Measurements from ENCODE around the gene EPN3. TPM values are rescaled to one million over a fixed set of nuclear protein-coding genes. Genes with fewer than 3 reads are reported as not detected.

Gene EPN3
- total and polyA plus RNA-seq, 2 experiments from 2014 or later: 2.3 to 7.7 TPM

DNA sequence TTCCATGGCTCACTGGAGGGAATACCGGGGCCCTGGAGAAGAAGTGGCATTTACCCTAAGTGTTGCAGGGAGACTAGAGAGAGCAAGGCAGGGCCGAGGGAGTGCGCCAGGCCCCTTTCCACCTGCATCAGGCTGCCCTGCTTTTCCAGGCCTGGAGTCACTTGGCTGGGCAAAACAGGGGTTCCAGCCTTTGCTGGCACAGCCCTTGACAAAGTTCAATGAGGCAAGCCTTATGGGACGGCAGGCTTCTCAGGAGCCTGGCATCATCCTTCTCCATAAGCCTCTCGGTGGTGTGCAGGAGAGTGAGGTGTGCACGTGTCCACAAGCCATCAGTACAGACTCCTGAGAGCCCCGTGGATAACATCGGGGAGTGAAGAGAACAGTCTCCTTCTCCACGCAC lies 55.0 kb downstream of the EPN3 start:
- no peak for ATAC-seq
- no peak overlapping the region for H3K27ac Mint-ChIP-seq
- H3K27me3 Mint-ChIP-seq (ENCODE audit: insufficient read depth, low read depth, poor library complexity): peaks cover 32% of the 10 kb centered on the region

More for the DNA sequence above, 55.0 kb downstream of the EPN3 start:
- Histone ChIP-seq H3K27ac (ENCODE audit: low read depth) (no peak overlapping the region), H3K4me1 (ENCODE audit: insufficient read depth) (no peaks in the 10 kb centered on the region; the same call in 1 of the 2 replicates), H2AFZ (no peak overlapping the region), H3F3A (replicated peaks; ENCODE audit: low read depth) (no peaks in the 10 kb centered on the region), H3K27me3 (ENCODE audit: insufficient read depth) (no peaks in the 10 kb centered on the region), H3K36me3 (ENCODE audit: insufficient read depth) (no peaks in the 10 kb centered on the region), H3K4me3 (no peak overlapping the region), H3K9me2 (ENCODE audit: insufficient read depth) (no peaks in the 10 kb centered on the region), H3K79me2 (replicated peaks; ENCODE audit: insufficient read depth) (no peaks in the 10 kb centered on the region), H3K4me2 (no peak overlapping the region), H4K20me1 (replicated peaks; ENCODE audit: insufficient read depth) (no peaks in the 10 kb centered on the region)
- TF ChIP-seq, protein P1, sequence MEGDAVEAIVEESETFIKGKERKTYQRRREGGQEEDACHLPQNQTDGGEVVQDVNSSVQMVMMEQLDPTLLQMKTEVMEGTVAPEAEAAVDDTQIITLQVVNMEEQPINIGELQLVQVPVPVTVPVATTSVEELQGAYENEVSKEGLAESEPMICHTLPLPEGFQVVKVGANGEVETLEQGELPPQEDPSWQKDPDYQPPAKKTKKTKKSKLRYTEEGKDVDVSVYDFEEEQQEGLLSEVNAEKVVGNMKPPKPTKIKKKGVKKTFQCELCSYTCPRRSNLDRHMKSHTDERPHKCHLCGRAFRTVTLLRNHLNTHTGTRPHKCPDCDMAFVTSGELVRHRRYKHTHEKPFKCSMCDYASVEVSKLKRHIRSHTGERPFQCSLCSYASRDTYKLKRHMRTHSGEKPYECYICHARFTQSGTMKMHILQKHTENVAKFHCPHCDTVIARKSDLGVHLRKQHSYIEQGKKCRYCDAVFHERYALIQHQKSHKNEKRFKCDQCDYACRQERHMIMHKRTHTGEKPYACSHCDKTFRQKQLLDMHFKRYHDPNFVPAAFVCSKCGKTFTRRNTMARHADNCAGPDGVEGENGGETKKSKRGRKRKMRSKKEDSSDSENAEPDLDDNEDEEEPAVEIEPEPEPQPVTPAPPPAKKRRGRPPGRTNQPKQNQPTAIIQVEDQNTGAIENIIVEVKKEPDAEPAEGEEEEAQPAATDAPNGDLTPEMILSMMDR (conservative IDR thresholded peaks at IDR 0.05; ENCODE audit: low read depth in 2 of 2): no peak
- TF ChIP-seq EZH2 (IDR thresholded peaks at IDR 0.05; ENCODE audit: low read depth, unreplicated experiment): no peak
- TF ChIP-seq, protein P2, sequence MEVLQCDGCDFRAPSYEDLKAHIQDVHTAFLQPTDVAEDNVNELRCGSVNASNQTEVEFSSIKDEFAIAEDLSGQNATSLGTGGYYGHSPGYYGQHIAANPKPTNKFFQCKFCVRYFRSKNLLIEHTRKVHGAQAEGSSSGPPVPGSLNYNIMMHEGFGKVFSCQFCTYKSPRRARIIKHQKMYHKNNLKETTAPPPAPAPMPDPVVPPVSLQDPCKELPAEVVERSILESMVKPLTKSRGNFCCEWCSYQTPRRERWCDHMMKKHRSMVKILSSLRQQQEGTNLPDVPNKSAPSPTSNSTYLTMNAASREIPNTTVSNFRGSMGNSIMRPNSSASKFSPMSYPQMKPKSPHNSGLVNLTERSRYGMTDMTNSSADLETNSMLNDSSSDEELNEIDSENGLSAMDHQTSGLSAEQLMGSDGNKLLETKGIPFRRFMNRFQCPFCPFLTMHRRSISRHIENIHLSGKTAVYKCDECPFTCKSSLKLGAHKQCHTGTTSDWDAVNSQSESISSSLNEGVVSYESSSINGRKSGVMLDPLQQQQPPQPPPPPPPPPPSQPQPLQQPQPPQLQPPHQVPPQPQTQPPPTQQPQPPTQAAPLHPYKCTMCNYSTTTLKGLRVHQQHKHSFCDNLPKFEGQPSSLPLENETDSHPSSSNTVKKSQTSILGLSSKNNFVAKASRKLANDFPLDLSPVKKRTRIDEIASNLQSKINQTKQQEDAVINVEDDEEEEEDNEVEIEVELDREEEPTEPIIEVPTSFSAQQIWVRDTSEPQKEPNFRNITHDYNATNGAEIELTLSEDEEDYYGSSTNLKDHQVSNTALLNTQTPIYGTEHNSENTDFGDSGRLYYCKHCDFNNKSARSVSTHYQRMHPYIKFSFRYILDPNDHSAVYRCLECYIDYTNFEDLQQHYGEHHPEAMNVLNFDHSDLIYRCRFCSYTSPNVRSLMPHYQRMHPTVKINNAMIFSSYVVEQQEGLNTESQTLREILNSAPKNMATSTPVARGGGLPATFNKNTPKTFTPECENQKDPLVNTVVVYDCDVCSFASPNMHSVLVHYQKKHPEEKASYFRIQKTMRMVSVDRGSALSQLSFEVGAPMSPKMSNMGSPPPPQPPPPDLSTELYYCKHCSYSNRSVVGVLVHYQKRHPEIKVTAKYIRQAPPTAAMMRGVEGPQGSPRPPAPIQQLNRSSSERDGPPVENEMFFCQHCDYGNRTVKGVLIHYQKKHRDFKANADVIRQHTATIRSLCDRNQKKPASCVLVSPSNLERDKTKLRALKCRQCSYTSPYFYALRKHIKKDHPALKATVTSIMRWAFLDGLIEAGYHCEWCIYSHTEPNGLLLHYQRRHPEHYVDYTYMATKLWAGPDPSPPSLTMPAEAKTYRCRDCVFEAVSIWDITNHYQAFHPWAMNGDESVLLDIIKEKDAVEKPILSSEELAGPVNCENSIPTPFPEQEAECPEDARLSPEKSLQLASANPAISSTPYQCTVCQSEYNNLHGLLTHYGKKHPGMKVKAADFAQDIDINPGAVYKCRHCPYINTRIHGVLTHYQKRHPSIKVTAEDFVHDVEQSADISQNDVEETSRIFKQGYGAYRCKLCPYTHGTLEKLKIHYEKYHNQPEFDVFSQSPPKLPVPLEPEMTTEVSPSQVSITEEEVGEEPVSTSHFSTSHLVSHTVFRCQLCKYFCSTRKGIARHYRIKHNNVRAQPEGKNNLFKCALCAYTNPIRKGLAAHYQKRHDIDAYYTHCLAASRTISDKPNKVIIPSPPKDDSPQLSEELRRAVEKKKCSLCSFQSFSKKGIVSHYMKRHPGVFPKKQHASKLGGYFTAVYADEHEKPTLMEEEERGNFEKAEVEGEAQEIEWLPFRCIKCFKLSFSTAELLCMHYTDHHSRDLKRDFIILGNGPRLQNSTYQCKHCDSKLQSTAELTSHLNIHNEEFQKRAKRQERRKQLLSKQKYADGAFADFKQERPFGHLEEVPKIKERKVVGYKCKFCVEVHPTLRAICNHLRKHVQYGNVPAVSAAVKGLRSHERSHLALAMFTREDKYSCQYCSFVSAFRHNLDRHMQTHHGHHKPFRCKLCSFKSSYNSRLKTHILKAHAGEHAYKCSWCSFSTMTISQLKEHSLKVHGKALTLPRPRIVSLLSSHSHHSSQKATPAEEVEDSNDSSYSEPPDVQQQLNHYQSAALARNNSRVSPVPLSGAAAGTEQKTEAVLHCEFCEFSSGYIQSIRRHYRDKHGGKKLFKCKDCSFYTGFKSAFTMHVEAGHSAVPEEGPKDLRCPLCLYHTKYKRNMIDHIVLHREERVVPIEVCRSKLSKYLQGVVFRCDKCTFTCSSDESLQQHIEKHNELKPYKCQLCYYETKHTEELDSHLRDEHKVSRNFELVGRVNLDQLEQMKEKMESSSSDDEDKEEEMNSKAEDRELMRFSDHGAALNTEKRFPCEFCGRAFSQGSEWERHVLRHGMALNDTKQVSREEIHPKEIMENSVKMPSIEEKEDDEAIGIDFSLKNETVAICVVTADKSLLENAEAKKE (CRISPR knock-in tag; IDR thresholded peaks at IDR 0.05): no peak
- no peak for TF ChIP-seq EZH2phosphoT487 (IDR thresholded peaks at IDR 0.05; ENCODE audit: unreplicated experiment)
- TF ChIP-seq, protein P3, sequence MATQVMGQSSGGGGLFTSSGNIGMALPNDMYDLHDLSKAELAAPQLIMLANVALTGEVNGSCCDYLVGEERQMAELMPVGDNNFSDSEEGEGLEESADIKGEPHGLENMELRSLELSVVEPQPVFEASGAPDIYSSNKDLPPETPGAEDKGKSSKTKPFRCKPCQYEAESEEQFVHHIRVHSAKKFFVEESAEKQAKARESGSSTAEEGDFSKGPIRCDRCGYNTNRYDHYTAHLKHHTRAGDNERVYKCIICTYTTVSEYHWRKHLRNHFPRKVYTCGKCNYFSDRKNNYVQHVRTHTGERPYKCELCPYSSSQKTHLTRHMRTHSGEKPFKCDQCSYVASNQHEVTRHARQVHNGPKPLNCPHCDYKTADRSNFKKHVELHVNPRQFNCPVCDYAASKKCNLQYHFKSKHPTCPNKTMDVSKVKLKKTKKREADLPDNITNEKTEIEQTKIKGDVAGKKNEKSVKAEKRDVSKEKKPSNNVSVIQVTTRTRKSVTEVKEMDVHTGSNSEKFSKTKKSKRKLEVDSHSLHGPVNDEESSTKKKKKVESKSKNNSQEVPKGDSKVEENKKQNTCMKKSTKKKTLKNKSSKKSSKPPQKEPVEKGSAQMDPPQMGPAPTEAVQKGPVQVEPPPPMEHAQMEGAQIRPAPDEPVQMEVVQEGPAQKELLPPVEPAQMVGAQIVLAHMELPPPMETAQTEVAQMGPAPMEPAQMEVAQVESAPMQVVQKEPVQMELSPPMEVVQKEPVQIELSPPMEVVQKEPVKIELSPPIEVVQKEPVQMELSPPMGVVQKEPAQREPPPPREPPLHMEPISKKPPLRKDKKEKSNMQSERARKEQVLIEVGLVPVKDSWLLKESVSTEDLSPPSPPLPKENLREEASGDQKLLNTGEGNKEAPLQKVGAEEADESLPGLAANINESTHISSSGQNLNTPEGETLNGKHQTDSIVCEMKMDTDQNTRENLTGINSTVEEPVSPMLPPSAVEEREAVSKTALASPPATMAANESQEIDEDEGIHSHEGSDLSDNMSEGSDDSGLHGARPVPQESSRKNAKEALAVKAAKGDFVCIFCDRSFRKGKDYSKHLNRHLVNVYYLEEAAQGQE (IDR thresholded peaks at IDR 0.05; ENCODE audit: unreplicated experiment): no peak
- no peak for TF ChIP-seq CREB1 (CRISPR knock-in tag; IDR thresholded peaks at IDR 0.05; ENCODE audit: low read depth)
- TF ChIP-seq STAT1 (IDR thresholded peaks at IDR 0.05; ENCODE audit: unreplicated experiment): no peak
- TF ChIP-seq JUNB (IDR thresholded peaks at IDR 0.05; ENCODE audit: unreplicated experiment): no peak
- no peak for TF ChIP-seq ZNF114 (CRISPR knock-in tag; IDR thresholded peaks at IDR 0.05)
- no peak for TF ChIP-seq NANOG (IDR thresholded peaks at IDR 0.05; ENCODE audit: borderline replicate concordance)
- TF ChIP-seq POLR2AphosphoS5 (IDR thresholded peaks at IDR 0.05; ENCODE audit: low read depth): no peak
- TF ChIP-seq ZNF331 (CRISPR knock-in tag; IDR thresholded peaks at IDR 0.05; ENCODE audit: low read depth): no peak
- TF ChIP-seq, protein P4, sequence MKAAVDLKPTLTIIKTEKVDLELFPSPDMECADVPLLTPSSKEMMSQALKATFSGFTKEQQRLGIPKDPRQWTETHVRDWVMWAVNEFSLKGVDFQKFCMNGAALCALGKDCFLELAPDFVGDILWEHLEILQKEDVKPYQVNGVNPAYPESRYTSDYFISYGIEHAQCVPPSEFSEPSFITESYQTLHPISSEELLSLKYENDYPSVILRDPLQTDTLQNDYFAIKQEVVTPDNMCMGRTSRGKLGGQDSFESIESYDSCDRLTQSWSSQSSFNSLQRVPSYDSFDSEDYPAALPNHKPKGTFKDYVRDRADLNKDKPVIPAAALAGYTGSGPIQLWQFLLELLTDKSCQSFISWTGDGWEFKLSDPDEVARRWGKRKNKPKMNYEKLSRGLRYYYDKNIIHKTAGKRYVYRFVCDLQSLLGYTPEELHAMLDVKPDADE (IDR thresholded peaks at IDR 0.05): no peak
- peaks cover 24% of the 10 kb centered on the region for H3K4me1 Mint-ChIP-seq
- no peak for DNase-seq (ENCODE audit: low spot score)
- H3K4me3 Mint-ChIP-seq: no peak overlapping the region
- no peaks in the 10 kb centered on the region for H3K36me3 Mint-ChIP-seq (ENCODE audit: low read depth)
- H3K9me3 Mint-ChIP-seq: no peaks in the 10 kb centered on the region
